A673 (cell line): ENCODE results near the gene CAPN10. TPM values are rescaled to one million over a fixed set of nuclear protein-coding genes. Genes with fewer than 3 reads are reported as not detected.

Experiments used
- BruUV-seq: library from RNA; stranded (reverse); fragments of 400-500 nt; replicated peaks from 2 replicates; lab custom pipeline; 2021; lab: Mats Ljungman, UMichigan
- CTCF ChIA-PET: fragments of 300-600 bp; sonication (Branson Sonifier 250); formaldehyde crosslinking; loops from one replicate; lab custom pipeline; 2022; ENCODE audit warnings: antibody characterized with exemption; lab: Charles Lee
- POLR2A ChIA-PET: fragments of 300-600 bp; sonication (Branson Sonifier 250); formaldehyde crosslinking; loops from one replicate; lab custom pipeline; 2022; ENCODE audit warnings: antibody characterized with exemption; ENCODE audit not compliant: low non-redundant PET; lab: Charles Lee
- DNase-seq: peaks from one replicate; pipeline ENCODE4 v3.0.0-alpha.2; 2015; ENCODE audit warnings: low spot score
- H3K27ac ChIP-seq: fragments of 200-600 bp; sonication (generic); 2 replicates; pipeline ENCODE4 v1.5.1; 2016; ENCODE audit warnings: mixed run types, low read depth, mild to moderate bottlenecking, mixed read lengths, antibody characterized with exemption, low read length; ENCODE audit not compliant: poor library complexity, severe bottlenecking
- H3K27me3 ChIP-seq: fragments of 200-600 bp; sonication (generic); replicated peaks from 2 replicates; pipeline ENCODE4 v1.6.1; 2017; ENCODE audit warnings: mixed run types, low read depth, mild to moderate bottlenecking, mixed read lengths, antibody characterized with exemption, low read length; ENCODE audit not compliant: insufficient read depth, poor library complexity
- H3K36me3 ChIP-seq: fragments of 200-600 bp; sonication (generic); 2 replicates; pipeline ENCODE4 v1.6.1; 2016; ENCODE audit warnings: mixed run types, mild to moderate bottlenecking, mixed read lengths, antibody characterized with exemption, low read length; ENCODE audit not compliant: insufficient read depth, poor library complexity, severe bottlenecking
- H3K4me1 ChIP-seq: fragments of 200-600 bp; sonication (generic); 2 replicates; pipeline ENCODE4 v1.6.1; 2017; ENCODE audit warnings: mixed run types, mild to moderate bottlenecking, mixed read lengths, antibody characterized with exemption, low read length; ENCODE audit not compliant: insufficient read depth, poor library complexity, severe bottlenecking
- H3K4me3 ChIP-seq: fragments of 200-600 bp; sonication (generic); 2 replicates; pipeline ENCODE4 v1.5.1; 2016; ENCODE audit warnings: low read depth, mixed run types, mild to moderate bottlenecking, mixed read lengths, low read length; ENCODE audit not compliant: poor library complexity, severe bottlenecking
- H3K9me3 ChIP-seq: fragments of 200-600 bp; sonication (generic); 2 replicates; pipeline ENCODE4 v1.6.1; 2016; ENCODE audit warnings: mixed run types, low read depth, mild to moderate bottlenecking, mixed read lengths, antibody characterized with exemption, low read length; ENCODE audit not compliant: poor library complexity, severe bottlenecking
- CTCF ChIP-seq: fragments of 300-800, 200-600 bp; sonication (generic); conservative IDR thresholded peaks from 2 replicates; pipeline ENCODE4 v1.5.1; 2017; ENCODE audit warnings: low read depth, mild to moderate bottlenecking, antibody characterized with exemption, low read length, moderate library complexity, mixed read lengths
- EZH2 ChIP-seq: fragments of 200-600 bp; sonication (generic); IDR thresholded peaks from 2 replicates; pipeline ENCODE4 v1.6.1; 2017; ENCODE audit warnings: borderline replicate concordance, low read depth, mild to moderate bottlenecking, mixed read lengths, antibody characterized with exemption, low read length; ENCODE audit not compliant: poor library complexity, severe bottlenecking
- intact Hi-C: fragments of 100-400 bp; cut with micrococcal nuclease; formaldehyde crosslinking; loops from one replicate; pipeline ENCODE4 v1.10.0; 2022; ENCODE audit not compliant: unreplicated experiment
- total RNA-seq: library from RNA; stranded (reverse); gene quantifications from 2 replicates; pipeline ENCODE4 v1.2.3, GENCODE V29; 2021

CAPN10 gene
- total RNA-seq, 1 experiment from 2014 or later, result 43.5 TPM

GRCh38 chr2:240645346-240645745 is 58.8 kb downstream of the CAPN10 start:
- ChIA-PET POLR2A (no interaction called here), CTCF (no interaction called here)
- Histone ChIP-seq H3K4me3 (no peak overlapping the region), H3K9me3 (no peaks in the 10 kb centered on the region), H3K27ac (no peak overlapping the region), H3K4me1 (no peaks in the 10 kb centered on the region), H3K36me3 (no peaks in the 10 kb centered on the region), H3K27me3 (peaks cover 58% of the 10 kb centered on the region)
- TF ChIP-seq EZH2, result no peak
- no peak for TF ChIP-seq CTCF
- no TSS peak for BruUV-seq
- no peak for DNase-seq
- intact Hi-C loops, result no loop called here

DNA sequence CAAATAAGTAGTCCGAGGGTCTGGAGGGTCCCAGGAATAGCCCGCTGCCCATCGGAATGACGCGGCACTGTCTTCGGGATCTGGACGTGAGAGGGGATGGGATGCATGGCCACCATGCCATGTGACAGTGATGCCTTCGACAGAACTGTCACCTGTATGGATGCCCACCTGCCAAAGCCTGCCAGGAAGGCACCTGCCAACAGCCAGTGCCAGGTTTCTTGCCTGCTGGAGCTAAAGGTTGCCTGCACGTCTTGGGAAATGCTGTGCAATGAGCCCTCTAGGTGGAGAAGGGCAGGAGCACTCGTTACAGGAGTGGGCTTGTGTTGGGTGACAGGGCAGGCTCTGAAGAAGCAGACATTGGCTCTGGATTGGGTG is 59.3 kb downstream of the CAPN10 start:
- Histone ChIP-seq H3K9me3 (no peaks in the 10 kb centered on the region), H3K4me3 (no peak overlapping the region), H3K36me3 (no peaks in the 10 kb centered on the region), H3K27me3 (peaks cover 62% of the 10 kb centered on the region), H3K27ac (no peak overlapping the region), H3K4me1 (no peaks in the 10 kb centered on the region)
- no peak for TF ChIP-seq EZH2
- no peak for TF ChIP-seq CTCF
- DNase-seq, result no peak
- no TSS peak for BruUV-seq
- POLR2A ChIA-PET, result no interaction called here
- intact Hi-C loops, result no loop called here
- CTCF ChIA-PET, result no interaction called here

- DNase-seq, result no peak
- Histone ChIP-seq H3K4me3 (no peak overlapping the region), H3K9me3 (no peaks in the 10 kb centered on the region), H3K27ac (no peak overlapping the region), H3K4me1 (no peaks in the 10 kb centered on the region), H3K36me3 (no peaks in the 10 kb centered on the region), H3K27me3 (peaks cover 68% of the 10 kb centered on the region)
- intact Hi-C loops, result no loop called here
- TF ChIP-seq EZH2 (no peak), CTCF (no peak)
- ChIA-PET POLR2A (no interaction called here), CTCF (interaction anchor here (0.5 kb wide), 1 partner anchor 19 kb away, joined by 12 read pairs; no protein-coding TSS in a partner anchor)
- no TSS peak for BruUV-seq
Measured at GRCh38 chr2:240646176-240646899, 59.8 kb downstream of the CAPN10 start.
